Measurements from ENCODE around the gene SPTY2D1.

DNA sequence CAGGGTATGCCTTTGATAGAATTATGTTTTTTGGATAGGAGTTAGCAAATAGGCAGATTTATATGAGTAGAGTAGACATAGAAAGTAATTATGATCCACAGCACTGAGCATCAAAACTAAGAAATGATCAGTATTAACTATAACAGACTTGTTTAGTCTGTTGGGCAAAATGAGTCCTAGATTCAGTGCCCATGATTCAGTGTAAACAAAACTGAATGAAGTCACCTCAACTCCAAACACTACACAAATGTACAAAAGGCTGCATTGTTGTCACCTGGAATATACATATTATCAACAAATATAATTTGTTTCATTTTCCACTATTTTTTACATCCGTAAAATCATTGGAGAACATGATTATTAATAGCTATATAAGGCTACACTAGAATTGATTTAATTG lies 52.3 kb downstream of the SPTY2D1 start:
- TF ChIP-seq, protein P1, sequence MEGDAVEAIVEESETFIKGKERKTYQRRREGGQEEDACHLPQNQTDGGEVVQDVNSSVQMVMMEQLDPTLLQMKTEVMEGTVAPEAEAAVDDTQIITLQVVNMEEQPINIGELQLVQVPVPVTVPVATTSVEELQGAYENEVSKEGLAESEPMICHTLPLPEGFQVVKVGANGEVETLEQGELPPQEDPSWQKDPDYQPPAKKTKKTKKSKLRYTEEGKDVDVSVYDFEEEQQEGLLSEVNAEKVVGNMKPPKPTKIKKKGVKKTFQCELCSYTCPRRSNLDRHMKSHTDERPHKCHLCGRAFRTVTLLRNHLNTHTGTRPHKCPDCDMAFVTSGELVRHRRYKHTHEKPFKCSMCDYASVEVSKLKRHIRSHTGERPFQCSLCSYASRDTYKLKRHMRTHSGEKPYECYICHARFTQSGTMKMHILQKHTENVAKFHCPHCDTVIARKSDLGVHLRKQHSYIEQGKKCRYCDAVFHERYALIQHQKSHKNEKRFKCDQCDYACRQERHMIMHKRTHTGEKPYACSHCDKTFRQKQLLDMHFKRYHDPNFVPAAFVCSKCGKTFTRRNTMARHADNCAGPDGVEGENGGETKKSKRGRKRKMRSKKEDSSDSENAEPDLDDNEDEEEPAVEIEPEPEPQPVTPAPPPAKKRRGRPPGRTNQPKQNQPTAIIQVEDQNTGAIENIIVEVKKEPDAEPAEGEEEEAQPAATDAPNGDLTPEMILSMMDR (IDR thresholded peaks at IDR 0.05): no peak
- no peak for TF ChIP-seq POLR2A (IDR thresholded peaks at IDR 0.05)

All from adrenal gland (tissue), 5 donors.